Activated CD4-positive, alpha-beta T cell treated with anti-CD3 and anti-CD28 coated beads, Interleukin-2, amount 10 ng/mL, durations not matched to agents 7 days and 5 days (primary cell): ENCODE results near the gene RETREG1. TPM values are rescaled to one million over a fixed set of nuclear protein-coding genes. Genes with fewer than 3 reads are reported as not detected.

Experiments
- CTCF ChIA-PET: fragments of 350-600 bp; sonication (Branson Sonifier 250); formaldehyde crosslinking; loops from one replicate; lab custom pipeline; 2021; ENCODE audit warnings: antibody characterized with exemption; lab: Charles Lee
- POLR2A ChIA-PET: fragments of 350-600 bp; sonication (Branson Sonifier 250); formaldehyde crosslinking; loops from one replicate; lab custom pipeline; 2021; ENCODE audit warnings: antibody characterized with exemption; lab: Charles Lee
- DNase-seq: peaks from one replicate; pipeline ENCODE4 v3.0.0-alpha.2; 2020
- H3K27ac Mint-ChIP-seq: one replicate; pipeline ENCODE4 v1.8.0; 2021; ENCODE audit warnings: mild to moderate bottlenecking, moderate library complexity, mixed read lengths
- H3K27me3 Mint-ChIP-seq: one replicate; pipeline ENCODE4 v1.8.0; 2021; ENCODE audit warnings: mixed read lengths
- H3K36me3 Mint-ChIP-seq: one replicate; pipeline ENCODE4 v1.8.0; 2021; ENCODE audit warnings: low read depth, mixed read lengths
- H3K4me1 Mint-ChIP-seq: one replicate; pipeline ENCODE4 v1.8.0; 2021; ENCODE audit warnings: mixed read lengths
- H3K4me3 Mint-ChIP-seq: one replicate; pipeline ENCODE4 v1.8.0; 2021; ENCODE audit warnings: mild to moderate bottlenecking, moderate library complexity, mixed read lengths
- H3K9me3 Mint-ChIP-seq: one replicate; pipeline ENCODE4 v1.8.0; 2021; ENCODE audit warnings: mixed read lengths
- total RNA-seq, 2 experiments: library from RNA; stranded (reverse); gene quantifications; one replicate each; pipeline ENCODE4 v1.2.3, GENCODE V29; 2021

RETREG1 gene
- total RNA-seq, 2 experiments from 2014 or later, result 48.4 to 50.5 TPM

GRCh38 chr5:16592255-16592654, 24.5 kb downstream of the RETREG1 start:
- CTCF ChIA-PET, result interaction anchor here (0.6 to 1.2 kb wide), 2 partner anchors 35 to 126 kb away, joined by 3 to 4 read pairs; no protein-coding TSS in a partner anchor
- Mint-ChIP-seq H3K36me3 (peaks cover 63% of the 10 kb centered on the region), H3K4me3 (no peak overlapping the region), H3K4me1 (peaks cover 19% of the 10 kb centered on the region), H3K27me3 (no peaks in the 10 kb centered on the region), H3K9me3 (no peaks in the 10 kb centered on the region), H3K27ac (no peak overlapping the region)
- no peak for DNase-seq
- POLR2A ChIA-PET, result interaction anchor here (0.7 kb wide), 1 partner anchor 424 kb away, joined by 3 read pairs; no protein-coding TSS in a partner anchor

GRCh38 chr5:16590685-16591084, 26.1 kb downstream of the RETREG1 start:
- ChIA-PET POLR2A (no interaction called here), CTCF (no interaction called here)
- no peaks in the 10 kb centered on the region for H3K27me3 Mint-ChIP-seq

GRCh38 chr5:16589658-16590057, 27.1 kb downstream of the RETREG1 start:
- Mint-ChIP-seq H3K4me1 (peaks cover 19% of the 10 kb centered on the region), H3K27me3 (no peaks in the 10 kb centered on the region), H3K36me3 (peaks cover 46% of the 10 kb centered on the region), H3K4me3 (no peak overlapping the region), H3K9me3 (no peaks in the 10 kb centered on the region), H3K27ac (no peak overlapping the region)
- POLR2A ChIA-PET, result no interaction called here
- no peak for DNase-seq
- CTCF ChIA-PET, result no interaction called here

More at GRCh38 chr5:16590685-16591084, 26.1 kb downstream of the RETREG1 start:
- Mint-ChIP-seq H3K36me3 (peaks cover 53% of the 10 kb centered on the region), H3K9me3 (no peaks in the 10 kb centered on the region), H3K4me1 (peaks cover 19% of the 10 kb centered on the region), H3K4me3 (no peak overlapping the region), H3K27ac (no peak overlapping the region)
- DNase-seq, result no peak

- Mint-ChIP-seq H3K9me3 (no peaks in the 10 kb centered on the region), H3K4me1 (peaks cover 20% of the 10 kb centered on the region), H3K27ac (no peak overlapping the region), H3K36me3 (peaks cover 40% of the 10 kb centered on the region), H3K4me3 (no peak overlapping the region), H3K27me3 (no peaks in the 10 kb centered on the region)
- POLR2A ChIA-PET, result no interaction called here
- CTCF ChIA-PET, result no interaction called here
- no peak for DNase-seq
Measured at GRCh38 chr5:16588434-16589214, 28.2 kb downstream of the RETREG1 start.

GRCh38 chr5:16586556-16586955, 30.2 kb downstream of the RETREG1 start:
- no peak for DNase-seq
- POLR2A ChIA-PET, result interaction anchor here (0.5 kb wide), 1 partner anchor 1326 kb away, joined by 3 read pairs; no protein-coding TSS in a partner anchor
- Mint-ChIP-seq H3K9me3 (no peaks in the 10 kb centered on the region), H3K4me1 (peaks cover 8% of the 10 kb centered on the region), H3K27ac (no peak overlapping the region), H3K36me3 (peaks cover 30% of the 10 kb centered on the region), H3K27me3 (no peaks in the 10 kb centered on the region), H3K4me3 (no peak overlapping the region)
- CTCF ChIA-PET, result no interaction called here

GRCh38 chr5:16585041-16585667, 31.6 kb downstream of the RETREG1 start:
- DNase-seq, result no peak
- Mint-ChIP-seq H3K4me3 (no peak overlapping the region), H3K9me3 (no peaks in the 10 kb centered on the region), H3K27ac (no peak overlapping the region), H3K27me3 (no peaks in the 10 kb centered on the region), H3K4me1 (peaks cover 9% of the 10 kb centered on the region), H3K36me3 (peaks cover 34% of the 10 kb centered on the region)
- CTCF ChIA-PET, result interaction anchor here (0.7 to 1.8 kb wide), 3 partner anchors 12 to 63 kb away, joined by 3 to 7 read pairs (median 4); no protein-coding TSS in a partner anchor
- POLR2A ChIA-PET, result no interaction called here

GRCh38 chr5:16582081-16582480, 34.7 kb downstream of the RETREG1 start:
- Mint-ChIP-seq H3K36me3 (peaks cover 19% of the 10 kb centered on the region), H3K27me3 (no peaks in the 10 kb centered on the region), H3K27ac (no peak overlapping the region), H3K4me3 (no peak overlapping the region), H3K9me3 (no peaks in the 10 kb centered on the region), H3K4me1 (peaks cover 9% of the 10 kb centered on the region)
- CTCF ChIA-PET, result no interaction called here
- POLR2A ChIA-PET, result no interaction called here
- no peak for DNase-seq

GRCh38 chr5:16580382-16580781, 36.4 kb downstream of the RETREG1 start:
- Mint-ChIP-seq H3K4me1 (peaks cover 10% of the 10 kb centered on the region), H3K36me3 (peaks cover 15% of the 10 kb centered on the region), H3K27ac (no peak overlapping the region), H3K4me3 (no peak overlapping the region), H3K27me3 (no peaks in the 10 kb centered on the region), H3K9me3 (no peaks in the 10 kb centered on the region)
- CTCF ChIA-PET, result no interaction called here
- DNase-seq, result no peak
- POLR2A ChIA-PET, result no interaction called here

- DNase-seq, result no peak
- Mint-ChIP-seq H3K36me3 (peaks cover 15% of the 10 kb centered on the region), H3K4me1 (peaks cover 12% of the 10 kb centered on the region), H3K27ac (no peak overlapping the region), H3K4me3 (no peak overlapping the region), H3K27me3 (no peaks in the 10 kb centered on the region), H3K9me3 (no peaks in the 10 kb centered on the region)
- ChIA-PET CTCF (no interaction called here), POLR2A (no interaction called here)
Measured at GRCh38 chr5:16579142-16579847, 37.5 kb downstream of the RETREG1 start.

GRCh38 chr5:16578474-16578883, 38.3 kb downstream of the RETREG1 start:
- H3K4me1 Mint-ChIP-seq, result peaks cover 16% of the 10 kb centered on the region
- CTCF ChIA-PET, result interaction anchor here (1.0 kb wide), 1 partner anchor 15 kb away, joined by 3 read pairs; no protein-coding TSS in a partner anchor
- no peaks in the 10 kb centered on the region for H3K9me3 Mint-ChIP-seq
- DNase-seq, result no peak
- H3K27ac Mint-ChIP-seq, result no peak overlapping the region
- H3K4me3 Mint-ChIP-seq, result no peak overlapping the region
- H3K27me3 Mint-ChIP-seq, result no peaks in the 10 kb centered on the region
- POLR2A ChIA-PET, result no interaction called here
- peaks cover 15% of the 10 kb centered on the region for H3K36me3 Mint-ChIP-seq

GRCh38 chr5:16577677-16578076, 39.1 kb downstream of the RETREG1 start:
- no peak for DNase-seq
- no peaks in the 10 kb centered on the region for H3K27me3 Mint-ChIP-seq
- H3K36me3 Mint-ChIP-seq, result peaks cover 15% of the 10 kb centered on the region

GRCh38 chr5:16574789-16575721, 41.7 kb downstream of the RETREG1 start:
- Mint-ChIP-seq H3K27me3 (no peaks in the 10 kb centered on the region), H3K36me3 (peaks cover 13% of the 10 kb centered on the region), H3K27ac (no peak overlapping the region), H3K4me3 (no peak overlapping the region), H3K4me1 (peaks cover 13% of the 10 kb centered on the region), H3K9me3 (no peaks in the 10 kb centered on the region)
- POLR2A ChIA-PET, result no interaction called here
- DNase-seq, result no peak
- CTCF ChIA-PET, result interaction anchor here (1.1 kb wide), 1 partner anchor 116 kb away, joined by 3 read pairs; no protein-coding TSS in a partner anchor

More at GRCh38 chr5:16577677-16578076, 39.1 kb downstream of the RETREG1 start:
- H3K9me3 Mint-ChIP-seq, result no peaks in the 10 kb centered on the region
- ChIA-PET CTCF (interaction anchor here (1.0 kb wide), 1 partner anchor 16 kb away, joined by 3 read pairs; no protein-coding TSS in a partner anchor), POLR2A (no interaction called here)
- no peak overlapping the region for H3K27ac Mint-ChIP-seq
- peaks cover 18% of the 10 kb centered on the region for H3K4me1 Mint-ChIP-seq
- no peak overlapping the region for H3K4me3 Mint-ChIP-seq
